Endothelial cell of umbilical vein (primary cell): Measurements from ENCODE around the gene NFATC1. TPM values are rescaled to one million over a fixed set of nuclear protein-coding genes. Genes with fewer than 3 reads are reported as not detected.

ENCODE experiments used
- BruUV-seq: library from RNA; stranded (reverse); fragments of 400-500 nt; replicated peaks from 2 replicates; lab custom pipeline; 2021; lab: Mats Ljungman, UMichigan
- CTCF ChIA-PET: fragments of 300-600, 350-600 bp; sonication (Branson Sonifier 250); formaldehyde crosslinking; loops from one replicate; lab custom pipeline; 2021; ENCODE audit warnings: antibody characterized with exemption, inconsistent platforms; lab: Charles Lee
- POLR2A ChIA-PET: fragments of 300-600, 350-600 bp; sonication (Branson Sonifier 250); formaldehyde crosslinking; loops from one replicate; lab custom pipeline; 2021; ENCODE audit warnings: antibody characterized with exemption, inconsistent platforms; lab: Charles Lee
- DNase-seq: peaks from one replicate; pipeline ENCODE4 v3.0.0-alpha.2; 2011; ENCODE audit warnings: low read depth, low spot score
- FAIRE-seq: peaks from 2 replicates; lab custom pipeline; 2011; peaks lifted over from hg19 to GRCh38; lab: Jason Lieb, UNC
- H2AFZ ChIP-seq: 2 replicates; pipeline ENCODE4 v1.6.0; 2012; ENCODE audit warnings: low read depth, low read length, control low read depth, inconsistent platforms
- H3K27ac ChIP-seq: 2 replicates; pipeline ENCODE4 v1.5.1; 2011; ENCODE audit warnings: low read depth, mild to moderate bottlenecking, control low read depth, low read length, moderate library complexity; ENCODE audit not compliant: insufficient read depth
- H3K27me3 ChIP-seq, 2 experiments: 2 replicates each; pipeline versions ENCODE4 v1.6.0 to v1.6.1; 2011; ENCODE audit warnings: low read length in 2 of 2, mixed read lengths in 1 of 2; ENCODE audit not compliant: control insufficient read depth in 2 of 2, insufficient read depth in 2 of 2
- H3K36me3 ChIP-seq, 2 experiments: 2 replicates in 1 of 2; 3 replicates in 1 of 2; pipeline ENCODE4 v1.5.1; 2011; ENCODE audit warnings: low read length in 2 of 2, mild to moderate bottlenecking in 1 of 2, moderate library complexity in 1 of 2; ENCODE audit not compliant: control insufficient read depth in 2 of 2, insufficient read depth in 2 of 2; ENCODE audit errors: extremely low read depth in 1 of 2
- H3K4me1 ChIP-seq: 3 replicates; pipeline ENCODE4 v1.5.1; 2011; ENCODE audit warnings: mild to moderate bottlenecking, low read length; ENCODE audit not compliant: control insufficient read depth, insufficient read depth; ENCODE audit errors: extremely low read depth
- H3K4me2 ChIP-seq: 2 replicates; pipeline ENCODE4 v1.6.1; 2011; ENCODE audit warnings: low read length, control low read depth, mixed read lengths; ENCODE audit not compliant: insufficient read depth
- H3K4me3 ChIP-seq, 3 experiments: fragments of 200-600 bp in 1 of 3; sonication (generic), shearing (Covaris generic) in 1 of 3; replicated peaks in 1 of 3; 2 replicates each; pipeline ENCODE4 v1.5.1; 2011 to 2016; ENCODE audit warnings: control low read depth in 3 of 3, low read length in 3 of 3, mild to moderate bottlenecking in 2 of 3, inconsistent platforms in 1 of 3, low read depth in 1 of 3, moderate library complexity in 1 of 3; ENCODE audit not compliant: insufficient read depth in 1 of 3
- H3K79me2 ChIP-seq: 2 replicates; pipeline ENCODE4 v1.6.0; 2012; ENCODE audit warnings: low read length, inconsistent platforms; ENCODE audit not compliant: control insufficient read depth, insufficient read depth
- H3K9ac ChIP-seq: replicated peaks from 2 replicates; pipeline ENCODE3; 2011; ENCODE audit warnings: low read length, control low read depth; ENCODE audit not compliant: insufficient read depth; ENCODE audit errors: extremely low read depth
- H3K9me1 ChIP-seq: replicated peaks from 3 replicates; pipeline ENCODE4 v1.6.0; 2011; ENCODE audit warnings: mild to moderate bottlenecking, low read length; ENCODE audit not compliant: control insufficient read depth, insufficient read depth; ENCODE audit errors: extremely low read depth
- H3K9me3 ChIP-seq: replicated peaks from 2 replicates; pipeline ENCODE4 v1.5.1; 2012; ENCODE audit warnings: low read length, inconsistent platforms; ENCODE audit not compliant: control insufficient read depth, insufficient read depth
- H4K20me1 ChIP-seq: replicated peaks from 2 replicates; pipeline ENCODE3; 2011; ENCODE audit warnings: mild to moderate bottlenecking, low read length; ENCODE audit not compliant: control insufficient read depth, insufficient read depth; ENCODE audit errors: extremely low read depth
- FOS ChIP-seq: IDR thresholded peaks from 2 replicates; pipeline ENCODE4 v1.6.1; 2011; ENCODE audit warnings: mild to moderate bottlenecking, low read length, moderate library complexity, borderline replicate concordance; ENCODE audit not compliant: insufficient read depth
- GATA2 ChIP-seq: IDR thresholded peaks from 2 replicates; pipeline ENCODE4 v1.7.0; 2011; ENCODE audit warnings: low read depth, mild to moderate bottlenecking, moderate library complexity, mixed read lengths, low read length; ENCODE audit not compliant: insufficient read length, insufficient read depth
- JUN ChIP-seq: IDR thresholded peaks from 2 replicates; pipeline ENCODE4 v1.6.1; 2011; ENCODE audit warnings: borderline replicate concordance, low read depth; ENCODE audit not compliant: insufficient read length, insufficient read depth
- MYC ChIP-seq: IDR thresholded peaks from one replicate; pipeline ENCODE4 v1.6.1; 2011; ENCODE audit warnings: mild to moderate bottlenecking, low read depth, low read length
- POLR2A ChIP-seq: IDR thresholded peaks from 2 replicates; pipeline ENCODE4 v1.6.1; 2012; ENCODE audit warnings: low read depth, mild to moderate bottlenecking, control low read depth, low read length
- POLR2AphosphoS5 ChIP-seq: IDR thresholded peaks from 2 replicates; pipeline ENCODE4 v1.6.1; 2012; ENCODE audit warnings: low read depth, mild to moderate bottlenecking, control low read depth, low read length, moderate library complexity; ENCODE audit not compliant: insufficient read depth
- dilution Hi-C: fragments of 300-500 bp; cut with MboI; formaldehyde crosslinking; loops from one replicate; pipeline ENCODE4 v1.15.0; 2019; ENCODE audit warnings: low sequenced_read_pairs; ENCODE audit not compliant: extremely low pct_ligation_motif_present
- intact Hi-C: fragments of 100-400 bp; cut with micrococcal nuclease; formaldehyde crosslinking; loops from one replicate; pipeline ENCODE4 v1.10.0; 2022
- polyA plus RNA-seq, 4 experiments: library from polyadenylated mRNA; depleted of rRNA in 3 of 4; stranded (reverse) in 3 of 4; unstranded in 1 of 4; fragments of >200 nt; gene quantifications; 2 replicates each; pipeline versions ENCODE4 v1.2.1 to v1.2.3, GENCODE V29; 2011 to 2012; ENCODE audit warnings: missing spikeins in 1 of 4
- total RNA-seq: library from RNA; stranded (reverse); gene quantifications from 2 replicates; pipeline ENCODE4 v1.2.3, GENCODE V29; 2021
- TF ChIP-seq, protein P1 (sequence below): IDR thresholded peaks from 2 replicates; pipeline ENCODE4 v1.6.1; 2011; ENCODE audit not compliant: insufficient read depth, insufficient read length
- TF ChIP-seq, protein P2 (sequence below), 2 donors: IDR thresholded peaks; 1 replicate in 1 of 2; 2 replicates in 1 of 2; pipeline ENCODE4 v1.5.1; 2011; ENCODE audit warnings: low read length in 2 of 2, mild to moderate bottlenecking in 2 of 2, moderate library complexity in 2 of 2, control low read depth in 1 of 2, inconsistent platforms in 1 of 2, low read depth in 1 of 2; ENCODE audit not compliant: insufficient read depth in 1 of 2; ENCODE audit errors: extremely low read depth in 1 of 2

Gene NFATC1
- total and polyA plus RNA-seq, 2 donors (not counting 3 experiments of a cell fraction or from before 2014, with no cell fraction given), result 11.1 to 30.0 TPM

DNA sequence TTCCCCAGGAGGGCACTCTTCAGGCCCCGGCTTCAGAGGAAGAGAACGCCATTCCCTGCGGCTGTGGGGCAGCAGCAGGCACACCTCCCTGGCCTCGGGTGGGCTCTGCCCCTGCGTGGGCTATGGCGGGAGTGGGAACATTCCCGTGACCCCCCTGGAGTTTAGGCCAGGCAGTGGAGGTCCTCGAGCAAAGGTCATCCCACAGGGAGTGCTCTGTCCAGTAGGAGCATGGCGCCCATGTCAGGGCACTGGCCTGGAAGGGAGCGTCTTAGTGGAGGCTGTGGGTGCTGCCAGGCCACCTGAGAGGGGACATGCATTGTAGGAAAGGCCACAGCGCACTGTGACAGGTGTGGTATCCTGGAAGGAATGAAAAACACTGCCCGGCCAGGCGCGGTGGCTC, 9.2 kb upstream of the NFATC1 start:
- ChIA-PET POLR2A (no interaction called here), CTCF (no interaction called here)
- no peaks in the 10 kb centered on the region for H3K4me1 ChIP-seq
- no peak overlapping the region for H3K9ac ChIP-seq
- H3K4me3 ChIP-seq, result no peak overlapping the region
- TF ChIP-seq GATA2, result no peak
- peaks cover 0 to 6% of the 10 kb centered on the region in 2 experiments for H3K27me3 ChIP-seq
- FAIRE-seq (no peak), DNase-seq (no peak)
- no peaks in the 10 kb centered on the region for H4K20me1 ChIP-seq
- no peak overlapping the region for H3K4me2 ChIP-seq
- H3K9me3 ChIP-seq, result no peaks in the 10 kb centered on the region
- H3K9me1 ChIP-seq, result no peaks in the 10 kb centered on the region
- intact Hi-C loops, result loop anchor here (10.0 kb wide), 1 partner anchor 648 kb away; the partner anchor contains the start of gene RBFA
- dilution Hi-C loops, result no loop called here
- H3K79me2 ChIP-seq, result no peaks in the 10 kb centered on the region
- H3K27ac ChIP-seq, result no peak overlapping the region
- H2AFZ ChIP-seq, result no peak overlapping the region
- no peaks in the 10 kb centered on the region for H3K36me3 ChIP-seq
- no TSS peak for BruUV-seq

DNA sequence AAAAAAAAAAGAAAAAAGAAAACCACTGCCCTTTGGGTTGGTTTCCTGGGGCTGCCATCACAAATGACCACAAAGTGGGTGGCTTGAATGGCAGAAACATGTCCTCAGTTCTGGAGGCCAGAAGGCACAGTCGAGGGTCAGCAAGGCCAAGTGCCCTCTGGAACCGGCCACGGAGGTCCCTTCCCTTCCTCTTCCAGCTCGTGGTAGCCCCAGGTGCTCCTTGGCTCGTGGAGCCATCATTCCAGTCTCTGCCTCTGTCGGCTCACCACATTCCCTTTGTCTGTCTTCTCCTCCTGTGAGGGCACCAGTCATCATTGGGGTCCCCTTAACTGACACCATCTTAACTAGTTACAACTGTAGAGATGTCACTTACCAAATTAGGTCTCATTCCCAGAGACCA, 8.5 kb upstream of the NFATC1 start:
- H3K79me2 ChIP-seq, result no peaks in the 10 kb centered on the region
- TF ChIP-seq FOS, result no peak
- no peak for TF ChIP-seq MYC
- no peak for TF ChIP-seq POLR2AphosphoS5
- TF ChIP-seq POLR2A, result no peak
- TF ChIP-seq, protein P1, sequence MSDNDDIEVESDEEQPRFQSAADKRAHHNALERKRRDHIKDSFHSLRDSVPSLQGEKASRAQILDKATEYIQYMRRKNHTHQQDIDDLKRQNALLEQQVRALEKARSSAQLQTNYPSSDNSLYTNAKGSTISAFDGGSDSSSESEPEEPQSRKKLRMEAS, result no peak
- TF ChIP-seq JUN, result no peak
- TF ChIP-seq, protein P2, sequence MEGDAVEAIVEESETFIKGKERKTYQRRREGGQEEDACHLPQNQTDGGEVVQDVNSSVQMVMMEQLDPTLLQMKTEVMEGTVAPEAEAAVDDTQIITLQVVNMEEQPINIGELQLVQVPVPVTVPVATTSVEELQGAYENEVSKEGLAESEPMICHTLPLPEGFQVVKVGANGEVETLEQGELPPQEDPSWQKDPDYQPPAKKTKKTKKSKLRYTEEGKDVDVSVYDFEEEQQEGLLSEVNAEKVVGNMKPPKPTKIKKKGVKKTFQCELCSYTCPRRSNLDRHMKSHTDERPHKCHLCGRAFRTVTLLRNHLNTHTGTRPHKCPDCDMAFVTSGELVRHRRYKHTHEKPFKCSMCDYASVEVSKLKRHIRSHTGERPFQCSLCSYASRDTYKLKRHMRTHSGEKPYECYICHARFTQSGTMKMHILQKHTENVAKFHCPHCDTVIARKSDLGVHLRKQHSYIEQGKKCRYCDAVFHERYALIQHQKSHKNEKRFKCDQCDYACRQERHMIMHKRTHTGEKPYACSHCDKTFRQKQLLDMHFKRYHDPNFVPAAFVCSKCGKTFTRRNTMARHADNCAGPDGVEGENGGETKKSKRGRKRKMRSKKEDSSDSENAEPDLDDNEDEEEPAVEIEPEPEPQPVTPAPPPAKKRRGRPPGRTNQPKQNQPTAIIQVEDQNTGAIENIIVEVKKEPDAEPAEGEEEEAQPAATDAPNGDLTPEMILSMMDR (IDR thresholded peaks at IDR 0.05; ENCODE audit: extremely low read depth in 1 of 2, insufficient read depth in 1 of 2, low read depth in 1 of 2, low read length in 2 of 2), result no peak
- TF ChIP-seq GATA2, result no peak
- H2AFZ ChIP-seq, result no peak overlapping the region
- intact Hi-C loops, result loop anchor here (10.0 kb wide), 1 partner anchor 648 kb away; the partner anchor contains the start of gene RBFA
- no peak overlapping the region for H3K9ac ChIP-seq
- H3K4me1 ChIP-seq, result no peaks in the 10 kb centered on the region
- FAIRE-seq, result no peak
- peaks cover 0 to 6% of the 10 kb centered on the region in 2 experiments for H3K27me3 ChIP-seq
- no peak overlapping the region for H3K4me3 ChIP-seq
- POLR2A ChIA-PET, result no interaction called here
- CTCF ChIA-PET, result interaction anchor here (7.0 kb wide), 1 partner anchor 7 kb away, joined by 62 read pairs; no protein-coding TSS in a partner anchor
- BruUV-seq, result no TSS peak
- H4K20me1 ChIP-seq, result no peaks in the 10 kb centered on the region
- DNase-seq, result no peak
- H3K9me1 ChIP-seq, result no peaks in the 10 kb centered on the region
- dilution Hi-C loops, result no loop called here
- H3K9me3 ChIP-seq, result no peaks in the 10 kb centered on the region
- H3K4me2 ChIP-seq, result no peak overlapping the region
- no peak overlapping the region for H3K27ac ChIP-seq
- H3K36me3 ChIP-seq, result no peaks in the 10 kb centered on the region
